ENCODE measurements around the gene P3H2.

P3H2 gene

DNA sequence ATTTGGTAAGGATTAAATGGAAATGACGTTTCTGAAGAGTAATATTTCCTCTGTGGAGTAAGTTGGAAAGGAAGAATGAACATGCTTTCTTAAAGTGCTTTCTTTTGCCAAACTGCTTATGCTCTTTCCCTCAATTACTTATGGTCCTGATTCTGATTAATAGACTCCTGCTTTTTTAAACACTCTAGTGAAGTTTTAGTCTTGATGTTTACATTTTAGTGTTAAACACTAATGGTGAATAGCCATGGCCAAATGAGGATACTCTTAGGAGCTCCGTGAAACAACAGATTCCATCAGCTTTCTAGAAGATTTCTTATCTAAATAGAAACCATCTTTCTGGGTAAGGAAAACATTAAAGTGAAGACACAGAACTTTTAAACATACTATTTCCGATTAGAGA lies 117.6 kb downstream of the P3H2 start:
- TF ChIP-seq CTCF (IDR thresholded peaks at IDR 0.05; ENCODE audit: low read length, missing control alignments) = no peak
- no peak for DNase-seq (ENCODE audit: low read depth)

GRCh38 chr3:190001426-190001825 lies 119.3 kb downstream of the P3H2 start:
- TF ChIP-seq CTCF (IDR thresholded peaks at IDR 0.05; ENCODE audit: low read length, missing control alignments) = no peak
- no peak for DNase-seq (ENCODE audit: low read depth)
- H3K4me3 ChIP-seq (replicated peaks; ENCODE audit: low read depth, low read length) = no peak overlapping the region

More for the DNA sequence above, 117.6 kb downstream of the P3H2 start:
- H3K4me3 ChIP-seq (replicated peaks; ENCODE audit: low read depth, low read length) = no peak overlapping the region

GRCh38 chr3:190000861-190001196 lies 119.9 kb downstream of the P3H2 start:
- DNase-seq (ENCODE audit: low read depth) = no peak
- no peak overlapping the region for H3K4me3 ChIP-seq (replicated peaks; ENCODE audit: low read depth, low read length)
- no peak for TF ChIP-seq CTCF (IDR thresholded peaks at IDR 0.05; ENCODE audit: low read length, missing control alignments)

DNA sequence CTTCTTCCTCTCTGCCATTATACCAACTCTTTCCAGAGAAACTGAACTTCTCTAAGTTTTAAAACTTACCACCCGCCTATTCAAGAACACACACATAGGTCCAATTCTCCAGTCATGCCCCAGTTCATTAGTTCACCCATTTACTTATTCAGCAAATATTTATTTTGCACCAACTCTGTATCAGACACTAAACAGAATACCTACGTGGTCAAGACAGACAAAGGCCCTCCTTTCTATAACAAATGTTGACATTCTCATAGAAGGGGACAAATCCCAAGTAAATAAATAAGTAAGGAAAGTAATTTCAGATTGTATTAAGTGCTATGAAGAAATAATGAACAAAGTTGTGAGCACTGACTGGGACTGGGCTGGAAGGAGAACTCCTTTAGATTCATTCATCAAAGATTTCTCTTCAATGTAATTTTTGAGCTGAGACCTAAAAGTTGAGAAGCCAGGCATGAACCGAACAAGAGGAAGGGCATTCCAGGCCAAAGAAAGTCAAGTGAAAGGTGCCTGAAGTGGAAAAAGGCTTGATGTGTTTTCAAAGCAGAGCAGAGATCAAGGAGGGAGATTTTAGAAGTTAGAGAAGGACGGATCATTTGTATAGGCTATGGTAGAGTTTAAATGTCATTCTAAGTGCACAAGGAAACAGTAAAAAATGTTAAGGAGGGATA lies 120.4 kb downstream of the P3H2 start:
- H3K4me3 ChIP-seq (replicated peaks; ENCODE audit: low read depth, low read length) = no peak overlapping the region
- TF ChIP-seq CTCF (IDR thresholded peaks at IDR 0.05; ENCODE audit: low read length, missing control alignments) = no peak
- no peak for DNase-seq (ENCODE audit: low read depth)

DNA sequence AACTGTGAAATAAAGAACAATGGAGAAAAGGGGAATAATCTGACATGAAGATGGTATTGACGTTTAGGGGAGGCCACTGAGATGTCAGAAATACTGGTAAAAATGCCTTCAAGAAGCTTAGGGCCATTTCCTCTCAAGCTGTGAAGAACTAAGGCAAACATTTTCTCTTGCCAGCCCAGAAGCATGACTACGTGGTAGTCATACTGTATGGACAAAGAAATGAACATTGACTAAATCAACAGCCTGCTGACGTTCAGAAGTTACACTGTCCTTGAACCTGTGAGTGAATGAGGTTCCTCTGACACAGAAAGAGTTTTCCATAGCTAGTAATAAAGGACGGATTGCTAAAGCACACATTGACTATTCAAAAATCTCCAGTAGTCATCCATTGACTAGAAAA lies 121.0 kb downstream of the P3H2 start:
- TF ChIP-seq CTCF (IDR thresholded peaks at IDR 0.05; ENCODE audit: low read length, missing control alignments) = no peak
- DNase-seq (ENCODE audit: low read depth) = no peak
- H3K4me3 ChIP-seq (replicated peaks; ENCODE audit: low read depth, low read length) = no peak overlapping the region

GRCh38 chr3:189995129-189995528 lies 125.6 kb downstream of the P3H2 start:
- no peak for DNase-seq (ENCODE audit: low read depth)
- no peak for TF ChIP-seq CTCF (IDR thresholded peaks at IDR 0.05; ENCODE audit: low read length, missing control alignments)
- no peak overlapping the region for H3K4me3 ChIP-seq (replicated peaks; ENCODE audit: low read depth, low read length)

GRCh38 chr3:189990826-189991225 lies 129.9 kb downstream of the P3H2 start:
- DNase-seq (ENCODE audit: low read depth) = no peak
- H3K4me3 ChIP-seq (replicated peaks; ENCODE audit: low read depth, low read length) = no peak overlapping the region
- no peak for TF ChIP-seq CTCF (IDR thresholded peaks at IDR 0.05; ENCODE audit: low read length, missing control alignments)

Measured in fibroblast of pulmonary artery (primary cell).